ENCODE measurements around the gene GREB1L. TPM values are rescaled to one million over a fixed set of nuclear protein-coding genes. Genes with fewer than 3 reads are reported as not detected.
A peak's percentile ranks its signal among the peaks of the same experiment; 100 is the strongest.

GREB1L gene
- total RNA-seq: 10 to 100 TPM in 2 of 4 donors, 1 to 10 TPM in 2; 6.2 to 14.9 (median 10.4) TPM

DNA sequence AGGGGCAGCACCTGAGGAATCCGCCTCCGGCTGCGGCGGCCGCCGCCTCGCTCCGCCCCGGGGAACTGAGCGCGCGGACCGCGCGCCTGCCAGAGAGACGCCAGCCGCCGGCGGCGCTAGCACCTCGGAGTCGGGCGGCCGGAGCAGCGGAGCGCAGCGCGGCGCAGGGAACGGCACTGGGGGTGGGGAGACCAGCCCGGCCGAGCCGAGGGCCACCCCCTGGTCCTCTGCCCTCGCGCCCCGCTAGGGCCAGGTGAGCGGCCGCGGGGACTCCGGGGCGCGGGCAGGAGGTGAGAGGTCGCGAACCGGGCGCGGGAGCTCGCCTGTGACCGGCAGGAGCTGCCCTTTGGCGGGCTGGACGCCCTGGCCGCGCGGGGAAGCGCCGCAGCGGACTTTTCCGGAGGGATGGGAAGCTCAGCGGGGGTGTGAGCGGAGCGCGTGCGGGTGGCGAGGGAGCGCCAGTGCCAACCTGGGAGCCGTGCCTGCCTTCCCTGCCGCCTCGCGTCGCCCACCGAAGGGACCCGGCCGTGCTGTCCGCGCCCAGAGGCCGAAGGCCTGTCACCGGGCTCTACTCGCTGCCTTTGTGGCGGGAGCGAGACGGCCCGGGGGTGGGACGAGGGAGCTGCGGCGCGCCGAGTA is at the start of gene GREB1L:
GREB1L (plus strand) TSS at position 92 of the 639 bp plus-strand sequence. CDS start 141,287 bp downstream, outside the sequence.
- no peaks in the 10 kb centered on the region for H3K9me3 ChIP-seq
- peaks cover 0 to 27% (median 4%) of the 10 kb centered on the region in 3 donors for H3K4me1 ChIP-seq
- peaks cover 40% of the 10 kb centered on the region for H3K27me3 ChIP-seq
- H3K27ac ChIP-seq: peak within 1 kb of the TSS in 3 of 4 donors; percentile 70 to 84 (median 77)
- WGBS, 2 donors (ENCODE audit: low coverage in 1 of 2): no CpG with 5 or more reads among the region's 87 CpGs
- no peaks in the 10 kb centered on the region for H3K36me3 ChIP-seq
- peak within 1 kb of the TSS; percentile 69 to 72 for H3K4me3 ChIP-seq
- TF ChIP-seq, protein P1, sequence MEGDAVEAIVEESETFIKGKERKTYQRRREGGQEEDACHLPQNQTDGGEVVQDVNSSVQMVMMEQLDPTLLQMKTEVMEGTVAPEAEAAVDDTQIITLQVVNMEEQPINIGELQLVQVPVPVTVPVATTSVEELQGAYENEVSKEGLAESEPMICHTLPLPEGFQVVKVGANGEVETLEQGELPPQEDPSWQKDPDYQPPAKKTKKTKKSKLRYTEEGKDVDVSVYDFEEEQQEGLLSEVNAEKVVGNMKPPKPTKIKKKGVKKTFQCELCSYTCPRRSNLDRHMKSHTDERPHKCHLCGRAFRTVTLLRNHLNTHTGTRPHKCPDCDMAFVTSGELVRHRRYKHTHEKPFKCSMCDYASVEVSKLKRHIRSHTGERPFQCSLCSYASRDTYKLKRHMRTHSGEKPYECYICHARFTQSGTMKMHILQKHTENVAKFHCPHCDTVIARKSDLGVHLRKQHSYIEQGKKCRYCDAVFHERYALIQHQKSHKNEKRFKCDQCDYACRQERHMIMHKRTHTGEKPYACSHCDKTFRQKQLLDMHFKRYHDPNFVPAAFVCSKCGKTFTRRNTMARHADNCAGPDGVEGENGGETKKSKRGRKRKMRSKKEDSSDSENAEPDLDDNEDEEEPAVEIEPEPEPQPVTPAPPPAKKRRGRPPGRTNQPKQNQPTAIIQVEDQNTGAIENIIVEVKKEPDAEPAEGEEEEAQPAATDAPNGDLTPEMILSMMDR (IDR thresholded peaks at IDR 0.05): peak in 3 of 4 experiments; percentile 13 to 60 (median 49)
- no peak for TF ChIP-seq POLR2AphosphoS5 (IDR thresholded peaks at IDR 0.05)
- no peak for TF ChIP-seq EP300 (IDR thresholded peaks at IDR 0.05)
- no peak for TF ChIP-seq POLR2A (IDR thresholded peaks at IDR 0.05)
- ATAC-seq: peak; percentile 92

DNA sequence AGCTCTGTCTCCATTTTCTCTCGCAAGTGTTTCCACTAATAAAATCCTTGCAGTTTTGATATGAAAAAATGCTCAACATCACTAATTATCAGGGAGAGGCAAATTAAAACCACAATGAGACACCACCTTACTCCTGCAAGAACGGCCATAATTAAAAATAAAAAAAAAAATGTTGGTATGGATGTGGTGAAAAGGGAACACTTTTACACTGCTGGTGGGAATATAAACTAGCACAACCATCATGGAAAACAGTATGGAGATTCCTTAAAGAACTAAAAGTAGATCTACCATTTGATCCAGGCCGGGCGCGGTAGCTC is 49.8 kb upstream of the GREB1L start:
- Histone ChIP-seq H3K9me3 (no peaks in the 10 kb centered on the region), H3K36me3 (no peaks in the 10 kb centered on the region), H3K4me3 (no peak overlapping the region), H3K27me3 (no peaks in the 10 kb centered on the region), H3K27ac (no peak overlapping the region), H3K4me1 (no peaks in the 10 kb centered on the region)
- WGBS, 2 donors (ENCODE audit: low coverage in 1 of 2): 86 to 96% methylated on average over 3 to 5 of the region's 5 CpGs
- no peak for ATAC-seq
- TF ChIP-seq, protein P1 (IDR thresholded peaks at IDR 0.05): no peak
- TF ChIP-seq POLR2AphosphoS5 (IDR thresholded peaks at IDR 0.05) (no peak), POLR2A (IDR thresholded peaks at IDR 0.05) (no peak), EP300 (IDR thresholded peaks at IDR 0.05) (no peak)

DNA sequence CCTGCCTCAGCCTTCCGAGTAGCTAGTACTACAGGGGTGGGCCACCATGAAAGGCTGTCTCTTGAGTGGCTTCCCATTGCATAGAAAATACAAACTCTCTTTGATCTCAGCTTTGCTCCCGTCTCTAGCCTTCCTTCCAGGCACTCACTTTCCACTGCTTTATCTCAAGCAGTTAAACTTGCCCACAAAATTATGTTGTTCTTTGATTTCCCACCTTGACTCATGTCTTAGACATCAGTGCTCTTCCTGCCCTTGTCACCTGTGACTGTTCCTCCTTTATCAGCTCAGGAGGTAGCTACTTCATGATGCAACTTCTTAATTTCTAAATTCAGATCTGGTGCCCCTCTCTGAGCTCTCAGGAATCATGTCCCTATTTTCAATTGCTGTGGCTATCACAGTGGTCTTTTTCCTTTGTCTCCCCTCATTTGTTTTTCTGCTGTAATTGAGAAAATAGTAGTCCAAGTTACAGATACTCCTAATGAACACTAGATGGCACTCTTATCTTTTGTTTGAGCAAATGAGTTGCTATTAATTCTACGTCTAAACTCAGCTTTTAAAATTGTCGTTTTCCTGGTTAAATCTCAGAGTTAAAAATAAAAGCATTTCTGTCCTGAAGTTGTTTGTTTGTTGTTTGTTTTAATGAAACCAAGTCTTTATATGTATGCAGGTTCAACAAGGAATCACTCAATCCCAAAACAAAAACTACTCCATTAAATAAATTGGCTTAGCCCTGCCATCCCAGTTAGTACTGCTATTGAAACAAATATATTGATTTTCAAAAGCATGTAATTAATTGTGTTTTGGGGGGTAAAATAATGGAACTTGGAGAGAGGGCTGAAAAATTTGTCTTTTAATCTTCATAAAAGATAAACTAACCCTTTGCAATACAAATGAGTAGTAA is 46.9 kb upstream of the GREB1L start:
- Histone ChIP-seq H3K36me3 (no peaks in the 10 kb centered on the region), H3K4me3 (no peak overlapping the region), H3K27ac (no peak overlapping the region), H3K4me1 (no peaks in the 10 kb centered on the region), H3K27me3 (no peaks in the 10 kb centered on the region), H3K9me3 (no peaks in the 10 kb centered on the region)
- ATAC-seq: no peak
- WGBS, 2 donors (ENCODE audit: low coverage in 1 of 2): 9 to 11% methylated on average over 4 of the region's 4 CpGs
- TF ChIP-seq, protein P1 (IDR thresholded peaks at IDR 0.05): peak; percentile 64 to 75 (median 70)
- TF ChIP-seq POLR2AphosphoS5 (IDR thresholded peaks at IDR 0.05): no peak

DNA sequence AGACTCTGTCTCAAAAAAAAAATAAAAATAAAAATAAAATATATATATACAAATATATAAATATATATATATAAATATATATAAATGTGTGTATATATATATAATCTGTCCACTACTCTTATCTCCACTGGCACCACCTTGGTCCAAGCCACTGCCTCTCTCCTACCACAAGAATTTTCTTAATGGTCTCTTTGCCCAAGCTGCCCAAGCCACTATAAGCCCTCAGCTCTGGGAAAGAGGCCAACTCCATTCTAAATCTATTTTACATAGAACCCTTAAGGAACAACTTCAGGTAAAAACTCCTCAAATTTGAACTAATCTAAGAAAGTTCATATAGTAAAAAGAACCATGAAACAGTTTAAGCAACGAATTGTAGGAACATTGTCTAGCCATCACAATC is 45.6 kb upstream of the GREB1L start:
- WGBS, 2 donors (ENCODE audit: low coverage in 1 of 2): 57 to 90% methylated on average over 1 of the region's 1 CpG

More for the DNA sequence above, 45.6 kb upstream of the GREB1L start:
- no peak for ATAC-seq
- TF ChIP-seq EP300 (IDR thresholded peaks at IDR 0.05): no peak
- TF ChIP-seq POLR2AphosphoS5 (IDR thresholded peaks at IDR 0.05): no peak
- TF ChIP-seq, protein P1 (IDR thresholded peaks at IDR 0.05): no peak
- TF ChIP-seq POLR2A (IDR thresholded peaks at IDR 0.05): no peak
- Histone ChIP-seq H3K4me3 (no peak overlapping the region), H3K27me3 (peaks cover 12% of the 10 kb centered on the region), H3K27ac (no peak overlapping the region), H3K4me1 (no peaks in the 10 kb centered on the region), H3K9me3 (no peaks in the 10 kb centered on the region), H3K36me3 (no peaks in the 10 kb centered on the region)
